MG63 (cell line): ENCODE results near the gene SELENON. TPM values are rescaled to one million over a fixed set of nuclear protein-coding genes. Genes with fewer than 3 reads are reported as not detected.

Source experiments
- DNase-seq: peaks from one replicate; pipeline ENCODE4 v3.0.0-alpha.2; 2020
- H3K27me3 ChIP-seq: fragments of 250-450 bp; sonication (Bioruptor Pico); 2 replicates; pipeline ENCODE4 v1.5.1; 2020; ENCODE audit warnings: mild to moderate bottlenecking, moderate library complexity
- H3K36me3 ChIP-seq: fragments of 250-450 bp; sonication (Bioruptor Pico); 2 replicates; pipeline ENCODE4 v1.5.1; 2020; ENCODE audit warnings: mild to moderate bottlenecking, moderate library complexity
- H3K4me3 ChIP-seq: fragments of 250-450 bp; sonication (Bioruptor Pico); 2 replicates; pipeline ENCODE4 v1.5.1; 2020; ENCODE audit warnings: mild to moderate bottlenecking, moderate library complexity
- H3K9me3 ChIP-seq: fragments of 250-450 bp; sonication (Bioruptor Pico); 2 replicates; pipeline ENCODE4 v1.5.1; 2020; ENCODE audit warnings: mild to moderate bottlenecking, moderate library complexity
- total RNA-seq: library from RNA; depleted of rRNA; stranded (reverse); fragments of >200 nt; shearing (Covaris generic); gene quantifications from 2 replicates; pipeline ENCODE4 v1.2.3, GENCODE V29; 2014; ENCODE audit warnings: low replicate concordance; rRNA removed

The SELENON gene
- total RNA-seq, 1 experiment from 2014 or later: 18.8 TPM

DNA sequence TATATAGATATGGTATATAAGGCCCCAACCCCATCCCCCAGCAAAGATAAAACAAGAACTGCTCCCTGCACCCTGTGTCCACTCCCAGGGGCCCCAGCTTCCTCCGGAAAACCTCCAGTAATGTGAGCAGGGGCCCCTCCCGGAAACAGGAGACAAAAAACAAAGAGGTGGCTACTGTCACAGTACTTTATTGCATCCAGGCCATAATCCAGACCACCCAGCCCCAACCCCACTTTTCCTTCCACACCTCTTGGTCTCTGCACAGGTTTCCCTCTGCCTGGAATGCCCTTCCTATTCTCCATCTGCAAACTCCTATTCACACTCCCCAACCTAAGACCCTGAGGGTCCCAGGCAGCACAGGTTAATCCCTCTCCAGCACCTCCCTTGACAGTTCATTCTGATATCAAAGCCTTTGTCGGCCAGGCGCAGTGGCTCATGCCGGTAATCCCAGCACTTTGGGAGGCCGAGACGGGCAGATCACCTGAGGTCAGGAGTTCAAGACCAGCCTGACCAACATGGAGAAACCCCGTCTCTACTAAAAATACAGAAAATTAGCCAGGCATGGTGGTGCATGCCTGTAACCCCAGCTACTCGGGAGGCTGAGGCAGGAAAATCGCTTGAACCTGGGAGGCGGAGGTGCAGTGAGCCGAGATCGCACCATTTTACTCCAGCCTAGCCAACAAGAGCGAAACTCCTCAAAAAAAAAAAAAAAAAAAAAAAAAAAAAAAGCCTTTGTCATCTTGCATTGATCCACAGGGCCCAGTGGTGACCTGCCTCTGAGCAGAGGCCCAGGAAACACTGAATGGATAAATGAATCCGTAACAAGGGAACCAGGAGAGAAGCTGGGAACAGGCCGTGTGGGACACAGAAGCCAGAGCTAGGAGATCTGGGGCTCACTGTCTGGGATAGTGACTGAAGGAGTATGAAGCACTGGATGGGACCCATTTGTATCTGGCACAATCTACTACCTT, 61.6 kb downstream of the SELENON start:
- no peaks in the 10 kb centered on the region for H3K36me3 ChIP-seq
- H3K27me3 ChIP-seq: no peaks in the 10 kb centered on the region
- no peaks in the 10 kb centered on the region; the same call in 1 of the 2 replicates for H3K9me3 ChIP-seq
- DNase-seq: no peak
- H3K4me3 ChIP-seq: no peak overlapping the region

DNA sequence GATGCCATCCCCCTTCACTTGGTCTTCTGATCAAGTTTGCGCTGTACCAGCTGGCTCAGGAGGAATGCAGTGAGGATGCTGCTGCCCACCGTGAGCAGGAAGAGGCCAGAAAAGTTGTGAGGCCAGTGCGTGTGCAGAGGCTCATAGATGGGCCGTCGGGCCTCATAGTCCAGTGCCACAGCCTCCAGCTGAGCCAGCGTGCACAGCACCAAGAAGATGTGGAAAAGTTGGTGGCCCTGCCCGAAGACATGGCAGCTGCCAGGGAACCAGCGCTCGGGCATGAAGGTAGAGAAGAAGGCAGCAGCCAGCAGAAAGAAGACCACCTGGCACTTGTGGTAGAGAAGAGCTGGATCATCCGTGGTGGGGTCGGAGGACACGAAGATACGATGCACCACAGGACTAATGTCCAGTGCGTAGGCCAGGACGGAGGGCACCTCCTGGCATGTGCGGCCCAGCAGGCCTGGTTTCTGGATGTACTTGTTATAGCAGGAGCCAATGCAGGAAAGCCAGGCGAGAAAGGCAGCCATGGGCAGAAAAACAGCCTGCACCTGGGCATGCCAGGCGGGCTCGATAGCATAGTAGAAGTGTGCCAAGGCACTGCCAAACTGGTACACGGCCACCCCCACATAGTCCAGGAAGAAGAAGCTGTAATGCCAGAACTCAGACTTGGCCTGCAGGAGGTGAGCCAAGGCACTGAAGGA, 62.9 kb downstream of the SELENON start:
- Histone ChIP-seq H3K4me3 (no peak overlapping the region), H3K9me3 (no peaks in the 10 kb centered on the region; the same call in 1 of the 2 replicates), H3K36me3 (no peaks in the 10 kb centered on the region; the same call in 1 of the 2 replicates), H3K27me3 (no peaks in the 10 kb centered on the region)
- DNase-seq: no peak

DNA sequence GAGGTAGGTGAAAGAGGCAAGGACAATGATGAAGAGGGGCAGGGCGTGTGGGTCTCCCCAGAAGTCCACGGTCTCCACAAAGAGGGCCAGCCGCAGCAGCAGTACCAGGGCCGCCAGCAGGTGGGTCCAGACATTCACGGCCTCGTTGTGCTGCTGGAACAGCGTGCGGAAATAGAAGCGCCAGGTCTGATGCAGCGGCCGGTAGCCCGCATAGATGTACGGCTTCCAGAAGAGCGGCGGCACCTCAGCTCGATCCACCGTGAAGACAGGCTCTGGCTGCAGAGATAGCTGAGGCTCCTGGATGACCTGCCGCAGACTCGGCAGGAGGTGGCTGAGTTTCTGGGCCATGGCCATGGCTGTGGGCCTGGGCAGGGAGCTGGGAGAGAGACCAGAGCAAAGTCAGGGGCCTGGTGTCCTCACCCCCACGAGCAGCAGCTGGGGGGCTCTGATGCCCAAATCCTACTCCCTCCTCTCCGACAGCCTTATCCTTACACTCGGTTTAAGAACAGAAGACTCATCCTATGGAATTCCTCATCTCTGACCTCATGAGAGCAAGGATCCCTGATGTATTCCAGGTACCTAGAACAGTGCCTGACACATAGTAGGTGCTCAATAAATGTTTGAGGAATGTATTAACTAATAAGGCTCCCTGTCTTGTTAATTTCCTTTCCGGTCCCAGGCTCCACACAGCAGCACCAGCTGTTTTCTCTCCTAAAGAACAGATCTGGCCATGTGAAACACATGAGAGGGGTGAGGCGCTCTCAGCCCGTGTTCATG, 63.7 kb downstream of the SELENON start:
- H3K9me3 ChIP-seq: no peaks in the 10 kb centered on the region; the same call in 1 of the 2 replicates
- DNase-seq: no peak
- H3K4me3 ChIP-seq: no peak overlapping the region
- H3K27me3 ChIP-seq: no peaks in the 10 kb centered on the region
- no peaks in the 10 kb centered on the region; the same call in 1 of the 2 replicates for H3K36me3 ChIP-seq

GRCh38 chr1:25864434-25864833, 64.4 kb downstream of the SELENON start:
- Histone ChIP-seq H3K27me3 (no peaks in the 10 kb centered on the region), H3K9me3 (no peaks in the 10 kb centered on the region; the same call in 1 of the 2 replicates)
- DNase-seq: no peak

GRCh38 chr1:25866288-25866687, 66.3 kb downstream of the SELENON start:
- H3K27me3 ChIP-seq: no peaks in the 10 kb centered on the region
- no peak for DNase-seq
- H3K36me3 ChIP-seq: no peaks in the 10 kb centered on the region; the same call in 1 of the 2 replicates
- H3K9me3 ChIP-seq: no peaks in the 10 kb centered on the region
- H3K4me3 ChIP-seq: no peak overlapping the region

More at GRCh38 chr1:25864434-25864833, 64.4 kb downstream of the SELENON start:
- Histone ChIP-seq H3K36me3 (no peaks in the 10 kb centered on the region; the same call in 1 of the 2 replicates), H3K4me3 (no peak overlapping the region)

DNA sequence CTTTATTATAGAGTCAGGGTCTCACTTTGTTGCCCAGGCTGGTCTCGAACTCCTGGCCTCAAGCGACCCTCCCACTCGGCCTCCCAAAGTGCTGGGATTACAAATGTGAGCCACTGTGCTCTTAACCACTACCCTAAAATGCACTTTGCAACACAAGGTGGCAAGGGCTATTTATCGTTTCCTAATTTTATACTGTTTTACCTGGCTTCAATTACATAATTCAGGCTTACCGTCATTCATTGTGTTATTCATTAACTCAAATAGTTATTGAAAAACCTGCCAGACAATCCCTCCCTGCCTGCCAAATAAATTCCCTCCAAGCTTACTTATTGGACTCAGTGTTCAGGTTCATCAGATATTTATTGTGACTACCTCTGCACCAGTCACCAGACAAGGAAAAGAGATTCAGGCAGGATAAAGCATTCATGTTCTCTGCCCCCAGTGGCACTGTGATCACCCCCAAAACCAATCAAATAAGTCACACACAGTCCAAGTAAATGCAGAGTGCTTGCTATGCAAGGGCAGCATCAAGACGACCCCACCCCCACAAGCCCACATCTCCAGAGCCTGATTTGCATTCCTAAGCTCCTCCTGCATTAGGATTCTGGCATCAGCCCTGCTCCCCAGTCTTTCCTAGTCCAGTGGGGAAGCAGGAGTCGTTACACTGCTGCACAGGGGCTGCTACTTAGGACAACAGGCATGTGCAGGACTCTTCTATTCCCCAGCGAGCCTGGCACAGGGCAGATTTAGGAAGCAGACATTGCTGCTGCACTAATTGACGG, 67.4 kb downstream of the SELENON start:
- no peak for DNase-seq
- H3K9me3 ChIP-seq: no peaks in the 10 kb centered on the region
- H3K4me3 ChIP-seq: no peak overlapping the region
- no peaks in the 10 kb centered on the region for H3K27me3 ChIP-seq
- H3K36me3 ChIP-seq: no peaks in the 10 kb centered on the region; the same call in 1 of the 2 replicates

Other genes with a start within 250 kb of the SELENON start
- gene MAN1C1, start 183.4 kb upstream of the SELENON start, total RNA-seq: 0.26 TPM in 1 of 2 replicates, not detected in the other
- gene MTFR1L, start 19.8 kb downstream of the SELENON start, total RNA-seq: 18.2 and 24.3 TPM in 2 replicates
- 10.3 and 20.6 TPM in 2 replicates for gene AUNIP, start 59.3 kb downstream of the SELENON start, total RNA-seq
- 3.8 and 8.3 TPM in 2 replicates for gene PAQR7, start 75.5 kb downstream of the SELENON start, total RNA-seq
- 85.4 and 116 TPM in 2 replicates for gene STMN1, start 106.2 kb downstream of the SELENON start, total RNA-seq
- gene PAFAH2, start 197.9 kb downstream of the SELENON start, total RNA-seq: 3.3 and 4.5 TPM in 2 replicates
- not detected in 2 replicates for gene EXTL1, start 221.6 kb downstream of the SELENON start, total RNA-seq
- not detected in 2 replicates for gene SLC30A2, start 245.9 kb downstream of the SELENON start, total RNA-seq